ENCODE measurements around the gene RUNX3. TPM values are rescaled to one million over a fixed set of nuclear protein-coding genes. Genes with fewer than 3 reads are reported as not detected.

Gene RUNX3
- total and polyA plus RNA-seq, 8 donors: 0.29 to 6.1 (median 2.6) TPM; not detected in 1

DNA sequence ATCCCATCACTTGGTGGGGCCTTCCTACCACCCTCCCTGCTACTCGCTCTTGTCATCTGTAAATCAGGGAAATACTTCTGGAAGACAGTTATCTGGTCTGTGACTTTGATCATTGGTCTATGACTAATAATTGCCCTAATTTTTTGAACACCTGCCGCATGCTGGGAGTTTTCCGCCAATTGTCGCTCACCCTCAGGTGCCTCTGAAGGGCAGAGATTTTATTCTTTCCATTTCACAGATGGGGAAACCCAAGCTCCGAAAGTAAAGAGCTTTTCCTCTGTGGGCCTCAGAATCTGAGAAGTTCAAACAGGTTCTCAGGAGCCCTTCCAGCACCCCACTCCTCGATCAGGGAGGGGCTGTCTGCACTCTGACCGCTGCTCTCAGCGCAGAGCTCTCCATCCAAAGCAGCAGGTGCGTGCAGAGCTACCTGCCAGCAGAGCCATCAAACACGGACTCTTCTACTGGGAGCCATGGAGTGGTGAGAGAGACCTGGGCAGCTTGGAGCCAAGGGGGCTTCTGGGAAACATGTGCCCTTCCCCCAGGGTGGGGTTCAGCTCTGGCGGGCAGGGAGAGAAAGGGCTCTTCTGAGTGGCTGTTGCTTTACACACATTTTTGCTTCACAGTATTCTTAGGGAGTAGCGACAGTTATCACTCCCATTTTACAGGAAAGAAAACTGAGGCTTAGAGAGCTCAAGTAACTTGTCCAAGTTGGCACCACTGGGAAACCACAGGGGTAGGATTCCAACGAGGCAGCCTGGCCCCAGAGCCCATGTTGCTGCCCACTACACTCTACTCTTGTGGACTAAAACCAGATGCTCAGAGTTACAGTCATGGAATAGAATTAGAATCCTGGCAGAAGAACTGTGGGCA is 5.8 kb upstream of the RUNX3 start:
- Histone ChIP-seq H3K4me1 (peaks cover 15 to 19% (median 18%) of the 10 kb centered on the region in 4 donors), H3K9me3 (no peaks in the 10 kb centered on the region), H3K36me3 (no peaks in the 10 kb centered on the region), H3K27me3 (peaks cover 21 to 54% (median 43%) of the 10 kb centered on the region in 3 donors), H3K27ac (no peak overlapping the region), H3K4me3 (no peak overlapping the region)
- TF ChIP-seq POLR2AphosphoS5 (IDR thresholded peaks at IDR 0.05) (no peak), EP300 (IDR thresholded peaks at IDR 0.05) (no peak), POLR2A (IDR thresholded peaks at IDR 0.05) (no peak)
- TF ChIP-seq, protein P1, sequence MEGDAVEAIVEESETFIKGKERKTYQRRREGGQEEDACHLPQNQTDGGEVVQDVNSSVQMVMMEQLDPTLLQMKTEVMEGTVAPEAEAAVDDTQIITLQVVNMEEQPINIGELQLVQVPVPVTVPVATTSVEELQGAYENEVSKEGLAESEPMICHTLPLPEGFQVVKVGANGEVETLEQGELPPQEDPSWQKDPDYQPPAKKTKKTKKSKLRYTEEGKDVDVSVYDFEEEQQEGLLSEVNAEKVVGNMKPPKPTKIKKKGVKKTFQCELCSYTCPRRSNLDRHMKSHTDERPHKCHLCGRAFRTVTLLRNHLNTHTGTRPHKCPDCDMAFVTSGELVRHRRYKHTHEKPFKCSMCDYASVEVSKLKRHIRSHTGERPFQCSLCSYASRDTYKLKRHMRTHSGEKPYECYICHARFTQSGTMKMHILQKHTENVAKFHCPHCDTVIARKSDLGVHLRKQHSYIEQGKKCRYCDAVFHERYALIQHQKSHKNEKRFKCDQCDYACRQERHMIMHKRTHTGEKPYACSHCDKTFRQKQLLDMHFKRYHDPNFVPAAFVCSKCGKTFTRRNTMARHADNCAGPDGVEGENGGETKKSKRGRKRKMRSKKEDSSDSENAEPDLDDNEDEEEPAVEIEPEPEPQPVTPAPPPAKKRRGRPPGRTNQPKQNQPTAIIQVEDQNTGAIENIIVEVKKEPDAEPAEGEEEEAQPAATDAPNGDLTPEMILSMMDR (IDR thresholded peaks at IDR 0.05): no peak
- intact Hi-C loops (cut with DNase I; ENCODE audit: low total_unique reads): loop anchor here (10.0 kb wide), 1 partner anchor 269 kb away; no protein-coding TSS in a partner anchor
- 67 to 75% (median 72%) methylated on average over 11 to 13 of the region's 13 CpGs for WGBS, 5 donors
- no peak for DNase-seq

DNA sequence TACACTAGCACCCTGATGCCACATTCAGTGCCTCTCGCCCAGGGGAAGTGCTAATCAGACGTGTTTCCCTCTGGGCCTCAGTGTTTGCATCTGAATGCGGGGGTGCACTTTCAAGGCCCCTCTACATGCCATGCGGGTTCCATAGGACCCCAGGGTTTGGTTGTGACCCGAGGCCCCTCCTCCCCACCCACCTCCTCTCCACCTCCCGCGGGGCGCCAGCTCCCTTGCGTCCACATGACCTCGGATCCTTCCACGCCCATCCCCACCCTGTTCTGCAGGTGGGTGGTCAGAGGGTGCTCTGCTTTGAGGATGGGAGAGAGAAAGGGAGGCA is 5.1 kb upstream of the RUNX3 start:
- peaks cover 28 to 61% (median 50%) of the 10 kb centered on the region in 3 donors for H3K27me3 ChIP-seq
- H3K36me3 ChIP-seq: no peaks in the 10 kb centered on the region
- WGBS, 5 donors: 23 to 47% (median 40%) methylated on average over 10 to 11 of the region's 11 CpGs
- no peak for DNase-seq
- intact Hi-C loops (cut with DNase I; ENCODE audit: low total_unique reads): loop anchor here (10.0 kb wide), 1 partner anchor 270 kb away; no protein-coding TSS in a partner anchor
- H3K9me3 ChIP-seq: no peaks in the 10 kb centered on the region
- no peak overlapping the region for H3K4me3 ChIP-seq
- peaks cover 22 to 26% (median 25%) of the 10 kb centered on the region in 4 donors for H3K4me1 ChIP-seq
- no peak for TF ChIP-seq POLR2AphosphoS5 (IDR thresholded peaks at IDR 0.05)
- H3K27ac ChIP-seq: no peak overlapping the region

DNA sequence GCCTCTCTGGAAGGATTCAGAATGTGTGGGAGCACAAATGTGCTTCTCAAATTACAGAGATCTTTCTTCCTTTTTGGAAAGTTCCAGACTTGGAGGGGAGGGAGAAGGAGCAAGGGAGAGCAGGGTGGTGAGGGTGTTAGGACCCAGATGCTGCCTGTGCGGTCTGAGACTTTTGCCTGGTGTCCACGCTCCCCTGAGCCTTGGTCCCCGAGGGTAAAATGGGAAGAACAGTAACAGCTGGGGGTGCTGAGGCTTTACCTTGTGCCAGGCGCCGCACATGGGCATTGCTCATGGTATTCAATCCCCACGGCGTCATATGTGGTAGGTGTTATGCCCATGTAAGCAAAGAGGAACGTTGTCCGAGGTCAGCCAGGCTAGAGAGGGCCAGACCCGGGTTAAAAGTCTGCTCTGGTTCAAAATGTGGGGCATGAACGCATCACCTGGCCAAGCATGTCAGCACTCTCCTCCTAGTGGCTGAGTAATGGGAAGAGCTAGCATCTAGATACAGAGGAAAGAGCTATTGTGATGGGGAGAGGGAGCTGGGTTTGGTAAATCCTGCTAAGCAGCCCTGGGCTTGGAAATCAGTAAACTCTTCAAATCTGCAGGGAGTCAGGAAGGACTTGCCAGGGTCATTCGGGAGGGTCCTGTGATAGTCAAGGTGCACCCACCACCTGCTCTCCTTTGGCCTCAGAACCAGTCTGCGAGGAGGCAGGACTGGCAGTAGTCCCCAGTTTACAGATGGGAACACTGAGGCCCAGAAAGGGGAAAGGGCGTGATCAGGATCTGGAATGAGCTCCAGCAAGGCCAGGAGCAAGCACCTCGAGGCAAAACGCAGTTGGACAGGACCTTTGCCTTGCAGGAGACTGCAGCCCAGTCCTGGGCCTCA is 4.5 kb upstream of the RUNX3 start:
- intact Hi-C loops (cut with DNase I; ENCODE audit: low total_unique reads): loop anchor here (10.0 kb wide), 1 partner anchor 270 kb away; no protein-coding TSS in a partner anchor
- no peaks in the 10 kb centered on the region for H3K9me3 ChIP-seq
- peaks cover 30 to 66% (median 54%) of the 10 kb centered on the region in 3 donors for H3K27me3 ChIP-seq
- H3K4me1 ChIP-seq: peaks cover 23 to 29% (median 29%) of the 10 kb centered on the region in 4 donors
- H3K36me3 ChIP-seq: no peaks in the 10 kb centered on the region
- no peak overlapping the region for H3K4me3 ChIP-seq
- TF ChIP-seq EP300 (IDR thresholded peaks at IDR 0.05) (no peak), POLR2A (IDR thresholded peaks at IDR 0.05) (no peak), POLR2AphosphoS5 (IDR thresholded peaks at IDR 0.05) (no peak)
- TF ChIP-seq, protein P1 (IDR thresholded peaks at IDR 0.05): no peak
- DNase-seq: no peak
- no peak overlapping the region for H3K27ac ChIP-seq
- WGBS, 5 donors: 31 to 48% (median 41%) methylated on average over 16 of the region's 16 CpGs

DNA sequence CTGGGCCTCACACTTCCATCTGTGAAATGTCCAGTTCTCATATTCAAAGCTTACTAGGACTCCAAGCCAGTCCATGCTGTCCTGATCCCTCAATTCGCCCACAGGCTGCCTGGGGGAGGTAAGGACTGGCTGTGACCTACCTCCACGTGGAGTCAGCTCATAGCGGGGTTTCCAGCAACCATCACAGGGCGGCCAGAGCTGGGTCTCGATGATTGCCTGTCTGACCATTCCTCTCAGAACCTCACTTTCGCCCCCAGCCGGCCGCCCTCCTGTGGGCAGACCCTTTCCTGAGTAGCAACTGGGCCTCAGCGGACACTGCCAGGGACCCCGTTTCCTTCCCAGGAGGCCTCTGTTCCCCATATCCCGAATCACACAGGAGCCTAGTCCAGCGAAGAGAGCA is 3.4 kb upstream of the RUNX3 start:
- H3K4me3 ChIP-seq: no peak overlapping the region
- intact Hi-C loops (cut with DNase I; ENCODE audit: low total_unique reads): loop anchor here (10.0 kb wide), 1 partner anchor 271 kb away; no protein-coding TSS in a partner anchor
- no peaks in the 10 kb centered on the region for H3K9me3 ChIP-seq
- peaks cover 38 to 76% (median 65%) of the 10 kb centered on the region in 3 donors for H3K27me3 ChIP-seq
- WGBS, 5 donors: 60 to 73% (median 63%) methylated on average over 9 to 12 of the region's 12 CpGs
- H3K4me1 ChIP-seq: peaks cover 34 to 40% (median 40%) of the 10 kb centered on the region in 4 donors
- no peaks in the 10 kb centered on the region for H3K36me3 ChIP-seq
- no peak for DNase-seq
- TF ChIP-seq POLR2AphosphoS5 (IDR thresholded peaks at IDR 0.05) (no peak), POLR2A (IDR thresholded peaks at IDR 0.05) (no peak), EP300 (IDR thresholded peaks at IDR 0.05) (no peak)
- TF ChIP-seq, protein P1 (IDR thresholded peaks at IDR 0.05): no peak
- no peak overlapping the region for H3K27ac ChIP-seq
